Neuronal stem cell (in vitro differentiated cells): ENCODE results near the gene NKD2.

Source experiments
- DNase-seq: peaks from one replicate; pipeline ENCODE4 v3.0.0-alpha.2; 2013; ENCODE audit warnings: low spot score
- H2AFZ ChIP-seq: one replicate; pipeline ENCODE4 v1.6.1; 2013; ENCODE audit warnings: mild to moderate bottlenecking, low read length, inconsistent platforms
- H2AK5ac ChIP-seq: 2 replicates; pipeline ENCODE4 v1.6.1; 2013; ENCODE audit warnings: low read depth, mild to moderate bottlenecking, inconsistent platforms, low read length, moderate library complexity, mixed read lengths
- H2BK120ac ChIP-seq: 2 replicates; pipeline ENCODE4 v1.6.1; 2013; ENCODE audit warnings: low read depth, mild to moderate bottlenecking, inconsistent platforms, low read length, moderate library complexity, mixed read lengths
- H2BK12ac ChIP-seq: one replicate; pipeline ENCODE4 v1.6.1; 2013; ENCODE audit warnings: low read length, inconsistent platforms
- H2BK15ac ChIP-seq: 2 replicates; pipeline ENCODE4 v1.6.1; 2013; ENCODE audit warnings: mild to moderate bottlenecking, low read length, inconsistent platforms, mixed read lengths
- H2BK5ac ChIP-seq: one replicate; pipeline ENCODE4 v1.6.1; 2013; ENCODE audit warnings: inconsistent platforms, mild to moderate bottlenecking, low read length, moderate library complexity
- H3K14ac ChIP-seq: one replicate; pipeline ENCODE4 v1.6.1; 2013; ENCODE audit warnings: low read length, inconsistent platforms
- H3K18ac ChIP-seq: 2 replicates; pipeline ENCODE4 v1.6.1; 2013; ENCODE audit warnings: low read length, inconsistent platforms
- H3K23ac ChIP-seq: 2 replicates; pipeline ENCODE4 v1.6.1; 2013; ENCODE audit warnings: low read depth, mild to moderate bottlenecking, mixed read lengths, low read length, inconsistent platforms; ENCODE audit not compliant: poor library complexity
- H3K27ac ChIP-seq: replicated peaks from 3 replicates; pipeline ENCODE4 v1.5.1; 2013; ENCODE audit warnings: low read length, inconsistent platforms
- H3K27me3 ChIP-seq, 3 experiments: 2 replicates each; pipeline ENCODE4 v1.6.1; 2013; ENCODE audit warnings: low read length in 3 of 3, mild to moderate bottlenecking in 2 of 3, inconsistent platforms in 1 of 3, low read depth in 1 of 3, mixed read lengths in 1 of 3, moderate library complexity in 1 of 3; ENCODE audit not compliant: control insufficient read depth in 3 of 3, insufficient read depth in 3 of 3
- H3K36me3 ChIP-seq, 2 donors: replicated peaks in 1 of 2; 2 replicates each; pipeline ENCODE4 v1.6.1; 2013; ENCODE audit warnings: low read length in 2 of 2; ENCODE audit not compliant: control insufficient read depth in 2 of 2, insufficient read depth in 2 of 2
- H3K4ac ChIP-seq: 2 replicates; pipeline ENCODE4 v1.6.1; 2013; ENCODE audit warnings: inconsistent platforms, mild to moderate bottlenecking, low read length, moderate library complexity
- H3K4me1 ChIP-seq, 2 donors: 1 replicate in 1 of 2; 2 replicates in 1 of 2; pipeline ENCODE4 v1.6.1; 2013; ENCODE audit warnings: low read length in 2 of 2, low read depth in 1 of 2; ENCODE audit not compliant: control insufficient read depth in 2 of 2, insufficient read depth in 1 of 2
- H3K4me2 ChIP-seq: one replicate; pipeline ENCODE4 v1.6.1; 2013; ENCODE audit warnings: mild to moderate bottlenecking, low read length, inconsistent platforms; ENCODE audit not compliant: insufficient read depth, poor library complexity, severe bottlenecking
- H3K4me3 ChIP-seq, 2 donors: 2 replicates each; pipeline ENCODE4 v1.5.1; 2013; ENCODE audit warnings: low read length in 2 of 2, mild to moderate bottlenecking in 2 of 2, inconsistent platforms in 1 of 2, moderate library complexity in 1 of 2
- H3K79me1 ChIP-seq: one replicate; pipeline ENCODE4 v1.6.1; 2013; ENCODE audit warnings: low read depth, mild to moderate bottlenecking, inconsistent platforms, low read length, moderate library complexity
- H3K9ac ChIP-seq: one replicate; pipeline ENCODE4 v1.6.1; 2013; ENCODE audit warnings: mild to moderate bottlenecking, low read depth, low read length, inconsistent platforms; ENCODE audit not compliant: poor library complexity
- H3K9me3 ChIP-seq, 2 donors: replicated peaks in 1 of 2; 2 replicates each; pipeline versions ENCODE3 to v1.6.1; 2013; ENCODE audit warnings: low read length in 2 of 2, mild to moderate bottlenecking in 2 of 2, inconsistent platforms in 1 of 2, low read depth in 1 of 2, mixed read lengths in 1 of 2, moderate library complexity in 1 of 2; ENCODE audit not compliant: control insufficient read depth in 2 of 2, insufficient read depth in 1 of 2
- H4K8ac ChIP-seq: one replicate; pipeline ENCODE4 v1.6.1; 2013; ENCODE audit warnings: low read depth, mild to moderate bottlenecking, inconsistent platforms, low read length, moderate library complexity
- H4K91ac ChIP-seq: one replicate; pipeline ENCODE4 v1.6.1; 2013; ENCODE audit warnings: low read length, low read depth, mild to moderate bottlenecking, inconsistent platforms; ENCODE audit not compliant: poor library complexity
- WGBS, 2 donors: extraction: QIAGEN DNeasy Blood & Tissue Kit; methylation state at CpG; one replicate each; pipeline ENCODE4 v1.1.7; 2013; ENCODE audit warnings: missing lambda C conversion rate in 2 of 2, mixed read lengths in 1 of 2; ENCODE audit not compliant: insufficient read length in 2 of 2, insufficient replicate concordance in 1 of 2; ENCODE audit errors: extremely low coverage in 2 of 2; 5-methylcytosine and 5-hydroxymethylcytosine counted together

The NKD2 gene

DNA sequence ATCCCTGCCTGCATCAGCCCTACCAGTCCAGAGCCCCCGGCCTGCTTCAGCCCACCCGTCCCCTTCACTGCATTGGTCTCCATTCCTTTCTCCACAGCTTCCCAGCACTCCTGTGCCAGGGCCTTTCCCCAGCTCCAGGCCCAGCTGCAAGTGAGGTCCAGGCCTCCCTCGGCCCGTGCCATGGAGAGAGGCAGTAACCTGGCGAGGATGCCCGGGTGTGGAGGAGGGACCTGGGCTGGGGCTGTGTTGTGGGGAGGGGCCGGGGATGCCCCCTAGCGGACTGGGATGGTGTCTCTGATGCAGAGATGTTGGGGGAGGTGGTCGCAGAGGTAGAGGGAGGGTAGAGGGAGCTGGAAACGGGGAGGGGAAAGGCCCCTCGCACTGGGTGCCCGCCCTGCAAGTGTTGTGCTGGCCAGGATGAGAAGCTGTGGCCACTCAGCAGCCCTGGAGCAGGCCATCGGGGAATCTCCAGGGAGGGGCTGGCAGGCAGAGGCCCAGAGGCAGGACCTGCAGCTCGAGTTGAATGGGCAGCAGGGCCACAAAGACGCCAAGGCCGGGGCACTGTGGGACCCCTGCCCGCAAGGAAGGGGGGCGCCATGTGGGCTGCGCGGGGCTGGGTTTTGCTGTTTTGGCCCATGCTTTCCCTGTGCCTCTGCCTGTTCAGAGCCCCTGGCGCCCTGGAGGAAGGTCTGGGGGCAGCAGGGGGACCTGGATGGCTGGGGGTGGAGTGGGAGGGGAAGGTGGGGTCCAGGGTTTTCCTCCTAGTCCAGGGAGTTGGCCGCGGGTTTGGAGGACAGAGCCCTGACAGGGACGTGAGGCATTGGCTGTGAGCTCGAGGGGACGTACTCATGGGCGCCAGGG, 26.0 kb upstream of the NKD2 start:
- no peak overlapping the region for H3K4me2 ChIP-seq
- peak overlapping the region; percentile 63 for H3K14ac ChIP-seq
- H3K4ac ChIP-seq, result peak overlapping the region; percentile 93
- no peak overlapping the region for H2AFZ ChIP-seq
- peak overlapping the region; percentile 87 for H2BK120ac ChIP-seq
- H3K23ac ChIP-seq, result peak overlapping the region; percentile 95
- peak overlapping the region; percentile 65 for H4K8ac ChIP-seq
- peaks cover 17 to 24% of the 10 kb centered on the region in 2 donors for H3K4me1 ChIP-seq
- peaks cover 0 to 3% (median 0%) of the 10 kb centered on the region in 3 experiments for H3K27me3 ChIP-seq
- peaks cover 3% of the 10 kb centered on the region for H3K79me1 ChIP-seq
- H4K91ac ChIP-seq, result peak overlapping the region; percentile 38
- no CpG with 5 or more reads among the region's 27 CpGs for WGBS, 2 donors
- H2BK12ac ChIP-seq, result peak overlapping the region; percentile 98
- peak overlapping the region; percentile 99 for H2AK5ac ChIP-seq
- no peaks in the 10 kb centered on the region for H3K36me3 ChIP-seq
- peak overlapping the region; percentile 87 for H2BK5ac ChIP-seq
- no peak overlapping the region for H3K4me3 ChIP-seq
- H3K27ac ChIP-seq, result no peak overlapping the region
- H3K9me3 ChIP-seq, result peaks cover 4 to 24% of the 10 kb centered on the region in 2 donors
- H3K18ac ChIP-seq, result peak overlapping the region; percentile 97
- peak overlapping the region; percentile 96 for H2BK15ac ChIP-seq
- H3K9ac ChIP-seq, result peak overlapping the region; percentile 60
- DNase-seq, result no peak

DNA sequence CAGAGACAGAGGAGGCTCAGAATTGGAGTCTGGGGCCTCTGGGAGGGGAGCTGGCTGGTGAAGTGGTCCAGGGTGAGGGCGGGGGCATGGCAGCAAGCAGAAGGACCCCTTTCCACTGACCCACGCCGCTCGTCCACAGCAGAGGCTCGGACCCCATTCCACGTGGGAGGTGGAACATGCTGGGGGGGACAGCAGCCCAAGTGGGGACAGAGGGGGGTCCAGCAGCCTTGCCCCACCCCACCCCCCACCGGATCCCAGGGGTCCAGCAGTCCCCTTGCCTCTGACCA, 25.4 kb upstream of the NKD2 start:
- Histone ChIP-seq H3K4me2 (no peak overlapping the region), H3K27me3 (peaks cover 0 to 3% (median 0%) of the 10 kb centered on the region in 3 experiments), H3K36me3 (no peaks in the 10 kb centered on the region), H2BK15ac (peak overlapping the region; percentile 96), H2AK5ac (peak overlapping the region; percentile 97), H2BK120ac (no peak overlapping the region), H3K4me3 (peak overlapping the region in 1 of 2 donors; percentile 73), H3K4me1 (peaks cover 17 to 24% of the 10 kb centered on the region in 2 donors), H3K9me3 (peaks cover 5 to 28% of the 10 kb centered on the region in 2 donors), H3K14ac (peak overlapping the region; percentile 89), H4K8ac (no peak overlapping the region), H3K27ac (no peak overlapping the region), H3K4ac (no peak overlapping the region), H3K18ac (peak overlapping the region; percentile 97), H2AFZ (no peak overlapping the region), H3K23ac (peak overlapping the region; percentile 95), H3K79me1 (peaks cover 3% of the 10 kb centered on the region), H2BK5ac (peak overlapping the region; percentile 87), H2BK12ac (peak overlapping the region; percentile 14), H3K9ac (peak overlapping the region; percentile 44), H4K91ac (no peak overlapping the region)
- no peak for DNase-seq
- no CpG with 5 or more reads among the region's 7 CpGs for WGBS, 2 donors

- Histone ChIP-seq H3K27ac (no peak overlapping the region), H3K36me3 (no peaks in the 10 kb centered on the region), H3K4me3 (peak overlapping the region in 1 of 2 donors; percentile 73), H2AK5ac (peak overlapping the region; percentile 97), H3K4me1 (peaks cover 17 to 24% of the 10 kb centered on the region in 2 donors), H3K4ac (peak overlapping the region; percentile 76), H4K8ac (no peak overlapping the region), H3K23ac (peak overlapping the region; percentile 95), H3K79me1 (peaks cover 3% of the 10 kb centered on the region), H3K4me2 (no peak overlapping the region), H4K91ac (peak overlapping the region; percentile 92), H2BK5ac (no peak overlapping the region), H3K9me3 (peaks cover 9 to 32% of the 10 kb centered on the region in 2 donors), H3K14ac (peak overlapping the region; percentile 89), H2BK12ac (peak overlapping the region; percentile 14), H3K18ac (no peak overlapping the region), H2BK15ac (peak overlapping the region; percentile 96), H3K27me3 (peaks cover 0 to 3% (median 0%) of the 10 kb centered on the region in 3 experiments), H2BK120ac (no peak overlapping the region), H3K9ac (peak overlapping the region; percentile 44), H2AFZ (no peak overlapping the region)
- no peak for DNase-seq
These were observed 25.0 kb upstream of the NKD2 start for GRCh38 chr5:983568-983967.

DNA sequence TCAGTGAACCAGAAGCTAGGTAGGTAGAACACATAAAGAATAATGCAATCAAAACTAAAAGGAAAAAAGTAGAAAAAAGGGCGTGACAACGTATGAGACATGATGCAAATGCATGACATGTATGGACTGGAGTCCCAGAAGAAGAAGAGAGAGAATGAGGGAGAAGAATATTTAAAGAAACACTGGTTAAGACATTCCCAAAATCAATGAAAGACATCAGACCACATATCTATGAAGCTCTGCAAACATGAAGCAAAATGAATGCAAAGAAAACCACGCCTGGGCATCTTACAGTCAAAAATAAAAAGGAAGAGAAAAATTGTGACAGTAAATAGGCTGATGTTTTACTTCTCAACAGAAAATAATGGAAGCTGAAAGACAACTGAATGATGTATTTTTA, 23.8 kb upstream of the NKD2 start:
- H2BK5ac ChIP-seq, result no peak overlapping the region
- no peaks in the 10 kb centered on the region for H3K36me3 ChIP-seq
- DNase-seq, result no peak
- H2BK15ac ChIP-seq, result no peak overlapping the region
- H2AK5ac ChIP-seq, result no peak overlapping the region
- H2BK120ac ChIP-seq, result no peak overlapping the region
- H3K27ac ChIP-seq, result no peak overlapping the region
- H3K4me3 ChIP-seq, result no peak overlapping the region
- no peak overlapping the region for H3K9ac ChIP-seq
- H2AFZ ChIP-seq, result no peak overlapping the region
- no peak overlapping the region for H4K8ac ChIP-seq
- H3K4me1 ChIP-seq, result peaks cover 18 to 20% of the 10 kb centered on the region in 2 donors
- H2BK12ac ChIP-seq, result no peak overlapping the region
- no peak overlapping the region for H3K23ac ChIP-seq
- no peak overlapping the region for H4K91ac ChIP-seq
- no peak overlapping the region for H3K4me2 ChIP-seq
- no CpG with 5 or more reads among the region's 3 CpGs for WGBS, 2 donors
- H3K4ac ChIP-seq, result no peak overlapping the region
- peaks cover 9 to 33% of the 10 kb centered on the region in 2 donors for H3K9me3 ChIP-seq
- no peak overlapping the region for H3K18ac ChIP-seq
- H3K79me1 ChIP-seq, result peaks cover 3% of the 10 kb centered on the region
- H3K27me3 ChIP-seq, result peaks cover 0 to 3% (median 0%) of the 10 kb centered on the region in 3 experiments
- no peak overlapping the region for H3K14ac ChIP-seq
